SJSA1 (cell line): ENCODE results near the gene CCL1. TPM values are rescaled to one million over a fixed set of nuclear protein-coding genes. Genes with fewer than 3 reads are reported as not detected.

Experiments
- DNase-seq, 2 experiments: peaks; one replicate each; pipeline ENCODE4 v3.0.0-alpha.2; 2015 to 2020; ENCODE audit warnings: low spot score in 2 of 2, low read depth in 1 of 2
- H3K27ac ChIP-seq: fragments of 250-450 bp; sonication (Bioruptor Pico); 2 replicates; pipeline ENCODE4 v1.5.1; 2020; ENCODE audit warnings: mild to moderate bottlenecking, moderate library complexity
- H3K27me3 ChIP-seq: fragments of 250-450 bp; sonication (Bioruptor Pico); replicated peaks from 2 replicates; pipeline ENCODE4 v1.5.1; 2020; ENCODE audit warnings: mild to moderate bottlenecking, moderate library complexity
- H3K36me3 ChIP-seq: fragments of 250-450 bp; sonication (Bioruptor Pico); 2 replicates; pipeline ENCODE4 v1.5.1; 2020; ENCODE audit warnings: mild to moderate bottlenecking
- H3K4me1 ChIP-seq: fragments of 250-450 bp; sonication (Bioruptor Pico); replicated peaks from 2 replicates; pipeline ENCODE4 v1.6.1; 2021; ENCODE audit warnings: mild to moderate bottlenecking
- H3K4me3 ChIP-seq: fragments of 250-450 bp; sonication (Bioruptor Pico); 2 replicates; pipeline ENCODE4 v1.5.1; 2020; ENCODE audit warnings: mild to moderate bottlenecking
- H3K9me3 ChIP-seq: fragments of 250-450 bp; sonication (Bioruptor Pico); replicated peaks from 2 replicates; pipeline ENCODE4 v1.5.1; 2020; ENCODE audit warnings: mild to moderate bottlenecking
- total RNA-seq: library from RNA; depleted of rRNA; stranded (reverse); fragments of >200 nt; shearing (Covaris generic); gene quantifications from 2 replicates; pipeline ENCODE4 v1.2.3, GENCODE V29; 2014

Gene CCL1
- total RNA-seq, 1 experiment from 2014 or later = not detected

- H3K36me3 ChIP-seq = no peaks in the 10 kb centered on the region
- DNase-seq = no peak
- H3K9me3 ChIP-seq = no peaks in the 10 kb centered on the region
- H3K27ac ChIP-seq = no peak overlapping the region
- H3K27me3 ChIP-seq = no peaks in the 10 kb centered on the region
- no peak overlapping the region for H3K4me3 ChIP-seq
- H3K4me1 ChIP-seq = peaks cover 9% of the 10 kb centered on the region; the same call in 1 of the 2 replicates
These were observed 27.6 kb upstream of the CCL1 start for GRCh38 chr17:34390649-34391048.

GRCh38 chr17:34389126-34389750 lies 26.2 kb upstream of the CCL1 start:
- Histone ChIP-seq H3K36me3 (no peaks in the 10 kb centered on the region), H3K4me1 (peaks cover 9% of the 10 kb centered on the region; the same call in 1 of the 2 replicates), H3K27ac (no peak overlapping the region), H3K27me3 (no peaks in the 10 kb centered on the region), H3K4me3 (no peak overlapping the region), H3K9me3 (no peaks in the 10 kb centered on the region)
- DNase-seq = no peak

GRCh38 chr17:34387566-34387965 lies 24.5 kb upstream of the CCL1 start:
- no peak for DNase-seq
- no peak overlapping the region for H3K27ac ChIP-seq

GRCh38 chr17:34386697-34387550 lies 23.9 kb upstream of the CCL1 start:
- Histone ChIP-seq H3K4me1 (peaks cover 9% of the 10 kb centered on the region; the same call in 1 of the 2 replicates), H3K27ac (no peak overlapping the region), H3K9me3 (no peaks in the 10 kb centered on the region), H3K27me3 (no peaks in the 10 kb centered on the region), H3K36me3 (no peaks in the 10 kb centered on the region), H3K4me3 (no peak overlapping the region)
- DNase-seq = peak; percentile 18 to 51

More at GRCh38 chr17:34387566-34387965, 24.5 kb upstream of the CCL1 start:
- Histone ChIP-seq H3K4me3 (no peak overlapping the region), H3K4me1 (peaks cover 9% of the 10 kb centered on the region; the same call in 1 of the 2 replicates), H3K27me3 (no peaks in the 10 kb centered on the region), H3K36me3 (no peaks in the 10 kb centered on the region), H3K9me3 (no peaks in the 10 kb centered on the region)

GRCh38 chr17:34386343-34386696 lies 23.3 kb upstream of the CCL1 start:
- no peak for DNase-seq
- Histone ChIP-seq H3K4me3 (no peak overlapping the region), H3K36me3 (no peaks in the 10 kb centered on the region), H3K9me3 (no peaks in the 10 kb centered on the region), H3K27ac (no peak overlapping the region), H3K4me1 (peaks cover 9% of the 10 kb centered on the region; the same call in 1 of the 2 replicates), H3K27me3 (no peaks in the 10 kb centered on the region)

- no peaks in the 10 kb centered on the region for H3K27me3 ChIP-seq
- no peaks in the 10 kb centered on the region for H3K9me3 ChIP-seq
- H3K4me3 ChIP-seq = no peak overlapping the region
- no peak overlapping the region for H3K27ac ChIP-seq
- DNase-seq = no peak
- peaks cover 9% of the 10 kb centered on the region; the same call in 1 of the 2 replicates for H3K4me1 ChIP-seq
- H3K36me3 ChIP-seq = no peaks in the 10 kb centered on the region
These were observed 22.0 kb upstream of the CCL1 start for GRCh38 chr17:34384822-34385605.

GRCh38 chr17:34384271-34384670 lies 21.2 kb upstream of the CCL1 start:
- no peak for DNase-seq
- no peaks in the 10 kb centered on the region for H3K27me3 ChIP-seq
- H3K9me3 ChIP-seq = no peaks in the 10 kb centered on the region
- H3K4me1 ChIP-seq = peaks cover 9% of the 10 kb centered on the region; the same call in 1 of the 2 replicates
- no peak overlapping the region for H3K4me3 ChIP-seq
- no peaks in the 10 kb centered on the region for H3K36me3 ChIP-seq
- no peak overlapping the region for H3K27ac ChIP-seq

GRCh38 chr17:34383216-34383615 lies 20.2 kb upstream of the CCL1 start:
- H3K9me3 ChIP-seq = no peaks in the 10 kb centered on the region
- no peaks in the 10 kb centered on the region for H3K27me3 ChIP-seq
- DNase-seq = no peak
- no peak overlapping the region for H3K27ac ChIP-seq
- no peak overlapping the region for H3K4me3 ChIP-seq
- no peaks in the 10 kb centered on the region for H3K36me3 ChIP-seq
- H3K4me1 ChIP-seq = peaks cover 9% of the 10 kb centered on the region; the same call in 1 of the 2 replicates

- no peaks in the 10 kb centered on the region for H3K27me3 ChIP-seq
- H3K4me1 ChIP-seq = peaks cover 9% of the 10 kb centered on the region; the same call in 1 of the 2 replicates
- no peak overlapping the region for H3K4me3 ChIP-seq
- no peaks in the 10 kb centered on the region for H3K36me3 ChIP-seq
- H3K9me3 ChIP-seq = no peaks in the 10 kb centered on the region
- DNase-seq = peak; percentile 10 to 46
- no peak overlapping the region for H3K27ac ChIP-seq
These were observed 19.6 kb upstream of the CCL1 start for GRCh38 chr17:34382621-34383124.

- no peaks in the 10 kb centered on the region for H3K4me1 ChIP-seq
- H3K4me3 ChIP-seq = no peak overlapping the region
- no peaks in the 10 kb centered on the region for H3K9me3 ChIP-seq
- no peak for DNase-seq
- no peak overlapping the region for H3K27ac ChIP-seq
- no peaks in the 10 kb centered on the region for H3K27me3 ChIP-seq
- no peaks in the 10 kb centered on the region for H3K36me3 ChIP-seq
These were observed 16.8 kb upstream of the CCL1 start for GRCh38 chr17:34379868-34380267.

- H3K4me3 ChIP-seq = no peak overlapping the region
- H3K9me3 ChIP-seq = no peaks in the 10 kb centered on the region
- DNase-seq = no peak
- no peaks in the 10 kb centered on the region for H3K27me3 ChIP-seq
- no peaks in the 10 kb centered on the region for H3K4me1 ChIP-seq
- no peak overlapping the region for H3K27ac ChIP-seq
- no peaks in the 10 kb centered on the region for H3K36me3 ChIP-seq
These were observed 15.7 kb upstream of the CCL1 start for GRCh38 chr17:34378664-34379101.

- DNase-seq = no peak
- Histone ChIP-seq H3K27ac (no peak overlapping the region), H3K27me3 (no peaks in the 10 kb centered on the region), H3K9me3 (no peaks in the 10 kb centered on the region), H3K36me3 (no peaks in the 10 kb centered on the region), H3K4me1 (no peaks in the 10 kb centered on the region), H3K4me3 (no peak overlapping the region)
These were observed 14.2 kb upstream of the CCL1 start for GRCh38 chr17:34377078-34377823.

- no peak for DNase-seq
- Histone ChIP-seq H3K36me3 (no peaks in the 10 kb centered on the region), H3K9me3 (no peaks in the 10 kb centered on the region), H3K27ac (no peak overlapping the region), H3K27me3 (no peaks in the 10 kb centered on the region), H3K4me1 (no peaks in the 10 kb centered on the region), H3K4me3 (no peak overlapping the region)
These were observed 12.5 kb upstream of the CCL1 start for GRCh38 chr17:34375426-34375997.
